ENCODE results near the gene AUH. TPM values are rescaled to one million over a fixed set of nuclear protein-coding genes. Genes with fewer than 3 reads are reported as not detected.

Gene AUH
- total and polyA plus RNA-seq, 10 of the 15 experiments (the other 5 are each of a cell fraction or from before 2014, with no cell fraction given) = 1.7 to 7.3 (median 4.6) TPM

- in situ Hi-C loops (cut with MboI) = no loop called here
- no peak overlapping the region for H3K27ac ChIP-seq (ENCODE audit: control insufficient read depth, insufficient read depth)
- RAD21 ChIA-PET (ENCODE audit: unreplicated experiment) = interaction anchor here (1.8 kb wide), 1 partner anchor 55 kb away, joined by 11 read pairs; no protein-coding TSS in a partner anchor
- 94% methylated on average over 1 of the region's 1 CpG for WGBS (ENCODE audit: insufficient coverage, insufficient replicate concordance, low lambda C conversion rate, missing lambda C conversion rate)
- no peak for ATAC-seq
- no peaks in the 10 kb centered on the region for H3K79me2 ChIP-seq (ENCODE audit: control insufficient read depth, insufficient read depth, low read length)
- H3K4me2 ChIP-seq (ENCODE audit: control insufficient read depth, insufficient read depth) = no peak overlapping the region
- SMC1A ChIA-PET (ENCODE audit: uncharacterized antibody, unreplicated experiment) = interaction anchor here (0.9 kb wide), 1 partner anchor 11 kb away, joined by 3 read pairs; no protein-coding TSS in a partner anchor
- no peak overlapping the region for H2AFZ ChIP-seq (ENCODE audit: control insufficient read depth, low read depth, low read length)
- CTCF ChIA-PET = no interaction called here
- intact Hi-C loops (cut with micrococcal nuclease; ENCODE audit: unreplicated experiment) = no loop called here
- no peak overlapping the region for H3K4me3 ChIP-seq
- H3K27me3 ChIP-seq (replicated peaks in 1 of 2; ENCODE audit: control insufficient read depth in 2 of 2, insufficient read depth in 2 of 2, low read length in 1 of 2) = no peaks in the 10 kb centered on the region
- FAIRE-seq = no peak
- H3K4me1 ChIP-seq (ENCODE audit: control insufficient read depth, insufficient read depth, low read length) = peaks cover 21% of the 10 kb centered on the region
- peaks cover 6% of the 10 kb centered on the region; the same call in 2 of the 3 replicates for H3K9me3 ChIP-seq (replicated peaks; ENCODE audit: control insufficient read depth, insufficient read depth, low read length)
- H3K9ac ChIP-seq (ENCODE audit: control insufficient read depth, insufficient read depth, low read length) = no peak overlapping the region
- no TSS peak for BruUV-seq (replicated peaks)
- no peaks in the 10 kb centered on the region for H3K36me3 ChIP-seq (ENCODE audit: control insufficient read depth in 2 of 2, insufficient read depth in 2 of 2, low read length in 1 of 2)
- no peaks in the 10 kb centered on the region for H4K20me1 ChIP-seq (ENCODE audit: control insufficient read depth, insufficient read depth)
- POLR2A ChIA-PET = no interaction called here
- no peak for DNase-seq (ENCODE audit: low read depth, low spot score)
- TF ChIP-seq NR2C2 (IDR thresholded peaks at IDR 0.05; ENCODE audit: borderline replicate concordance, control insufficient read depth, insufficient read length, low read depth) (no peak), ZBTB40 (IDR thresholded peaks at IDR 0.05; ENCODE audit: borderline replicate concordance) (no peak), E2F8 (IDR thresholded peaks at IDR 0.05; ENCODE audit: low read depth, partially characterized antibody) (no peak), SMAD1 (IDR thresholded peaks at IDR 0.05; ENCODE audit: low read depth, partially characterized antibody) (no peak), NRF1 (conservative IDR thresholded peaks at IDR 0.05; ENCODE audit: low read depth, low read length) (no peak), RELA (IDR thresholded peaks at IDR 0.05; ENCODE audit: borderline replicate concordance, partially characterized antibody) (no peak), RELB (IDR thresholded peaks at IDR 0.05; ENCODE audit: low read depth) (no peak), NFYA (IDR thresholded peaks at IDR 0.05; ENCODE audit: borderline replicate concordance, low read depth, low read length) (no peak), JUNB (IDR thresholded peaks at IDR 0.05) (no peak), ZBTB33 (IDR thresholded peaks at IDR 0.05) (no peak), ATF2 (IDR thresholded peaks at IDR 0.05; ENCODE audit: low read length) (no peak), SUZ12 (IDR thresholded peaks at IDR 0.05; ENCODE audit: unreplicated experiment) (no peak)
Measured at GRCh38 chr9:91206806-91207205, 154.9 kb downstream of the AUH start.
